Measurements from ENCODE around the gene NBDY. TPM values are rescaled to one million over a fixed set of nuclear protein-coding genes. Genes with fewer than 3 reads are reported as not detected.

NBDY gene
- total and polyA plus RNA-seq, 2 donors (not counting 3 experiments of a cell fraction or from before 2014, with no cell fraction given), result 33.0 to 57.3 TPM

DNA sequence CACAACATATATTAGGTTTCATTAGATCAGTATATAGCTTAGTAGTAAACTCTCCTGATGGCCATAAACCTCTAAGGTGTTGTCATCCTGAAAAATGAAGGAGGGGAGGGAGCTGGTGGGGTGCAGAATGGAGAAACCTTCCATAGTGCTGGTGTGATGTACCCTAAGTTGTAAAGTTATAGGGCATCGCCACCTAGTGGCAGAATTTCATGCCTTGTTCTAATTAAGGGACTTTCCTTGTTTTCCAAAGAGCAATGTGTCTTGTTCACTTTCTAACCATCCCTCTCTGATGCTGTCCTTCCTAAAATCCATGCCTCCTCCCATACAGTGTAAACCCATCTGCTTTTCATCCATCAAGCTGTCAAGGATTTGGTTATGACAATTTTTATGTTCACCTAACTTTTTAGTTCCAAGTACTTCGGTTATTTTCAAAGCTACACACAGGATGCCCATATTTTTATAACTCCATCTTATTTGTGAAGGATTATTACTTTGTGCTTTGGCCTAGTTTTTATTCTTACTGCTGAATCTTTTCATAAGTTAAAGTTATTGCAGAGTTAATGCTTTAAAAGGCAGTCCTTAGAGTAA, 4.5 kb downstream of the NBDY start:
- ChIA-PET POLR2A (no interaction called here), CTCF (interaction anchor here (0.5 to 2.5 kb wide), 4 partner anchors 11 to 1598 kb away, joined by 3 to 20 read pairs (median 3); no protein-coding TSS in a partner anchor)
- Histone ChIP-seq H2AFZ (ENCODE audit: low read depth, low read length) (no peak overlapping the region), H3K4me3 (replicated peaks in 1 of 3; ENCODE audit: insufficient read depth in 1 of 3, low read depth in 1 of 3, low read length in 3 of 3) (no peak overlapping the region), H3K4me1 (ENCODE audit: control insufficient read depth, extremely low read depth, insufficient read depth, low read length) (peaks cover 4% of the 10 kb centered on the region), H3K36me3 (ENCODE audit: control insufficient read depth in 2 of 2, extremely low read depth in 1 of 2, insufficient read depth in 2 of 2, low read length in 2 of 2) (peaks cover 0 to 3% of the 10 kb centered on the region in 2 experiments), H4K20me1 (replicated peaks; ENCODE audit: control insufficient read depth, extremely low read depth, insufficient read depth, low read length) (no peaks in the 10 kb centered on the region), H3K9ac (replicated peaks; ENCODE audit: extremely low read depth, insufficient read depth, low read length) (no peak overlapping the region), H3K79me2 (ENCODE audit: control insufficient read depth, insufficient read depth, low read length) (peaks cover 43% of the 10 kb centered on the region), H3K4me2 (ENCODE audit: insufficient read depth, low read length) (no peak overlapping the region), H3K27ac (ENCODE audit: insufficient read depth, low read depth, low read length) (no peak overlapping the region), H3K9me3 (replicated peaks; ENCODE audit: control insufficient read depth, insufficient read depth, low read length) (no peaks in the 10 kb centered on the region), H3K9me1 (replicated peaks; ENCODE audit: control insufficient read depth, extremely low read depth, insufficient read depth, low read length) (no peaks in the 10 kb centered on the region), H3K27me3 (ENCODE audit: control insufficient read depth in 2 of 2, insufficient read depth in 2 of 2, low read length in 2 of 2) (no peaks in the 10 kb centered on the region)
- intact Hi-C loops (cut with micrococcal nuclease), result no loop called here
- dilution Hi-C loops (cut with MboI; ENCODE audit: extremely low pct_ligation_motif_present, low sequenced_read_pairs), result no loop called here
- no TSS peak for BruUV-seq (replicated peaks)
- TF ChIP-seq GATA2 (IDR thresholded peaks at IDR 0.05; ENCODE audit: insufficient read depth, insufficient read length, low read depth, low read length) (no peak), EZH2 (IDR thresholded peaks at IDR 0.05; ENCODE audit: borderline replicate concordance, low read depth, low read length, severe bottlenecking) (no peak), MYC (IDR thresholded peaks at IDR 0.05; ENCODE audit: low read depth, low read length) (no peak), POLR2AphosphoS5 (IDR thresholded peaks at IDR 0.05; ENCODE audit: insufficient read depth, low read depth, low read length) (no peak), POLR2A (IDR thresholded peaks at IDR 0.05; ENCODE audit: low read depth, low read length) (no peak), FOS (IDR thresholded peaks at IDR 0.05; ENCODE audit: borderline replicate concordance, insufficient read depth, low read length) (no peak), JUN (IDR thresholded peaks at IDR 0.05; ENCODE audit: borderline replicate concordance, insufficient read depth, insufficient read length, low read depth) (no peak)
- TF ChIP-seq, protein P1, sequence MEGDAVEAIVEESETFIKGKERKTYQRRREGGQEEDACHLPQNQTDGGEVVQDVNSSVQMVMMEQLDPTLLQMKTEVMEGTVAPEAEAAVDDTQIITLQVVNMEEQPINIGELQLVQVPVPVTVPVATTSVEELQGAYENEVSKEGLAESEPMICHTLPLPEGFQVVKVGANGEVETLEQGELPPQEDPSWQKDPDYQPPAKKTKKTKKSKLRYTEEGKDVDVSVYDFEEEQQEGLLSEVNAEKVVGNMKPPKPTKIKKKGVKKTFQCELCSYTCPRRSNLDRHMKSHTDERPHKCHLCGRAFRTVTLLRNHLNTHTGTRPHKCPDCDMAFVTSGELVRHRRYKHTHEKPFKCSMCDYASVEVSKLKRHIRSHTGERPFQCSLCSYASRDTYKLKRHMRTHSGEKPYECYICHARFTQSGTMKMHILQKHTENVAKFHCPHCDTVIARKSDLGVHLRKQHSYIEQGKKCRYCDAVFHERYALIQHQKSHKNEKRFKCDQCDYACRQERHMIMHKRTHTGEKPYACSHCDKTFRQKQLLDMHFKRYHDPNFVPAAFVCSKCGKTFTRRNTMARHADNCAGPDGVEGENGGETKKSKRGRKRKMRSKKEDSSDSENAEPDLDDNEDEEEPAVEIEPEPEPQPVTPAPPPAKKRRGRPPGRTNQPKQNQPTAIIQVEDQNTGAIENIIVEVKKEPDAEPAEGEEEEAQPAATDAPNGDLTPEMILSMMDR (IDR thresholded peaks at IDR 0.05; ENCODE audit: extremely low read depth in 1 of 2, insufficient read depth in 1 of 2, low read depth in 1 of 2, low read length in 2 of 2), result peak; percentile 39 to 43
- TF ChIP-seq, protein P2, sequence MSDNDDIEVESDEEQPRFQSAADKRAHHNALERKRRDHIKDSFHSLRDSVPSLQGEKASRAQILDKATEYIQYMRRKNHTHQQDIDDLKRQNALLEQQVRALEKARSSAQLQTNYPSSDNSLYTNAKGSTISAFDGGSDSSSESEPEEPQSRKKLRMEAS (IDR thresholded peaks at IDR 0.05; ENCODE audit: insufficient read depth, insufficient read length), result no peak
- FAIRE-seq (peak; percentile 78), DNase-seq (ENCODE audit: low read depth, low spot score) (peak; percentile 51)
